ENCODE data around the gene WNT3A. TPM values are rescaled to one million over a fixed set of nuclear protein-coding genes. Genes with fewer than 3 reads are reported as not detected.
A peak's percentile ranks its signal among the peaks of the same experiment; 100 is the strongest.

The WNT3A gene
- total RNA-seq, 1 experiment from 2014 or later: 1.0 TPM

GRCh38 chr1:228031276-228031995, 24.6 kb downstream of the WNT3A start:
- no peaks in the 10 kb centered on the region for H3K36me3 ChIP-seq (ENCODE audit: low read depth, low read length)
- no peaks in the 10 kb centered on the region for H3K9me2 ChIP-seq (replicated peaks; ENCODE audit: low read length)
- BruUV-seq (replicated peaks): no TSS peak
- no peak overlapping the region for H3K4me3 ChIP-seq (ENCODE audit: low read length)
- no peaks in the 10 kb centered on the region for H3F3A ChIP-seq (ENCODE audit: low read length, unreplicated experiment)
- intact Hi-C loops (cut with micrococcal nuclease): no loop called here
- no peaks in the 10 kb centered on the region for H3K27me3 ChIP-seq (ENCODE audit: low read length)
- no peak overlapping the region for H3K27ac ChIP-seq (ENCODE audit: low read length)
- H3K4me2 ChIP-seq (ENCODE audit: low read length): no peak overlapping the region
- H3K9ac ChIP-seq (ENCODE audit: low read length): no peak overlapping the region
- TF ChIP-seq EZH2 (IDR thresholded peaks at IDR 0.05; ENCODE audit: low read length, unreplicated experiment) (no peak), EZH2phosphoT487 (IDR thresholded peaks at IDR 0.05; ENCODE audit: borderline replicate concordance, low read length) (no peak), CTCF (conservative IDR thresholded peaks at IDR 0.05; ENCODE audit: low read depth, low read length) (peak; percentile 27; the same call in 1 of the 2 replicates)
- no peaks in the 10 kb centered on the region for H3K4me1 ChIP-seq (ENCODE audit: insufficient read depth, low read length)
- peak; percentile 15; the same call in 1 of the 2 replicates for ATAC-seq
- no peak for DNase-seq
- ChIA-PET POLR2A (ENCODE audit: unreplicated experiment) (no interaction called here), CTCF (interaction anchor here (0.6 kb wide), 1 partner anchor 32 kb away, joined by 3 read pairs; no protein-coding TSS in a partner anchor)
- H2AFZ ChIP-seq (ENCODE audit: low read length): no peak overlapping the region
- no peaks in the 10 kb centered on the region for H3K79me2 ChIP-seq (ENCODE audit: low read length)
- H4K20me1 ChIP-seq (ENCODE audit: low read length): no peaks in the 10 kb centered on the region
- H3K9me3 ChIP-seq (ENCODE audit: low read length): peaks cover 7% of the 10 kb centered on the region

GRCh38 chr1:228032041-228032440, 25.2 kb downstream of the WNT3A start:
- Histone ChIP-seq H3K9me3 (ENCODE audit: low read length) (peaks cover 7% of the 10 kb centered on the region), H3K4me2 (ENCODE audit: low read length) (no peak overlapping the region), H3K27me3 (ENCODE audit: low read length) (no peaks in the 10 kb centered on the region), H3K4me1 (ENCODE audit: insufficient read depth, low read length) (no peaks in the 10 kb centered on the region), H3F3A (ENCODE audit: low read length, unreplicated experiment) (no peaks in the 10 kb centered on the region), H3K9me2 (replicated peaks; ENCODE audit: low read length) (no peaks in the 10 kb centered on the region), H4K20me1 (ENCODE audit: low read length) (no peaks in the 10 kb centered on the region), H3K79me2 (ENCODE audit: low read length) (no peaks in the 10 kb centered on the region), H3K4me3 (ENCODE audit: low read length) (no peak overlapping the region), H2AFZ (ENCODE audit: low read length) (no peak overlapping the region), H3K9ac (ENCODE audit: low read length) (no peak overlapping the region), H3K36me3 (ENCODE audit: low read depth, low read length) (no peaks in the 10 kb centered on the region), H3K27ac (ENCODE audit: low read length) (no peak overlapping the region)
- BruUV-seq (replicated peaks): no TSS peak
- ChIA-PET CTCF (interaction anchor here (0.6 kb wide), 1 partner anchor 78 kb away, joined by 4 read pairs; no protein-coding TSS in a partner anchor), POLR2A (ENCODE audit: unreplicated experiment) (no interaction called here)
- ATAC-seq: peak; percentile 57; the same call in 1 of the 2 replicates
- no peak for TF ChIP-seq EZH2phosphoT487 (IDR thresholded peaks at IDR 0.05; ENCODE audit: borderline replicate concordance, low read length)
- TF ChIP-seq CTCF (conservative IDR thresholded peaks at IDR 0.05; ENCODE audit: low read depth, low read length): no peak
- no peak for TF ChIP-seq EZH2 (IDR thresholded peaks at IDR 0.05; ENCODE audit: low read length, unreplicated experiment)
- DNase-seq: no peak
- intact Hi-C loops (cut with micrococcal nuclease): no loop called here

- Histone ChIP-seq H3K4me1 (ENCODE audit: insufficient read depth, low read length) (no peaks in the 10 kb centered on the region), H3K4me3 (ENCODE audit: low read length) (no peak overlapping the region), H3K4me2 (ENCODE audit: low read length) (no peak overlapping the region), H3K36me3 (ENCODE audit: low read depth, low read length) (no peaks in the 10 kb centered on the region), H3K27me3 (ENCODE audit: low read length) (no peaks in the 10 kb centered on the region), H3K9me3 (ENCODE audit: low read length) (peaks cover 7% of the 10 kb centered on the region), H3K9ac (ENCODE audit: low read length) (no peak overlapping the region), H4K20me1 (ENCODE audit: low read length) (no peaks in the 10 kb centered on the region), H3K9me2 (replicated peaks; ENCODE audit: low read length) (no peaks in the 10 kb centered on the region), H3K79me2 (ENCODE audit: low read length) (no peaks in the 10 kb centered on the region), H2AFZ (ENCODE audit: low read length) (no peak overlapping the region), H3K27ac (ENCODE audit: low read length) (no peak overlapping the region), H3F3A (ENCODE audit: low read length, unreplicated experiment) (no peaks in the 10 kb centered on the region)
- ATAC-seq (no peak), DNase-seq (no peak)
- intact Hi-C loops (cut with micrococcal nuclease): no loop called here
- ChIA-PET CTCF (no interaction called here), POLR2A (ENCODE audit: unreplicated experiment) (no interaction called here)
- TF ChIP-seq EZH2phosphoT487 (IDR thresholded peaks at IDR 0.05; ENCODE audit: borderline replicate concordance, low read length) (no peak), EZH2 (IDR thresholded peaks at IDR 0.05; ENCODE audit: low read length, unreplicated experiment) (no peak), CTCF (conservative IDR thresholded peaks at IDR 0.05; ENCODE audit: low read depth, low read length) (no peak)
- BruUV-seq (replicated peaks): no TSS peak
Measured at GRCh38 chr1:228033376-228033775, 26.6 kb downstream of the WNT3A start.

Data from PC-3 (cell line).